HG02973 (cell line): ENCODE data around the gene COL8A1.

Source experiments
- ATAC-seq: cut with Tn5 transposase; IDR thresholded peaks from one replicate; pipeline ENCODE4 v1.9.1; 2021; ENCODE audit warnings: moderate library complexity; ENCODE audit not compliant: unreplicated experiment

The COL8A1 gene

DNA sequence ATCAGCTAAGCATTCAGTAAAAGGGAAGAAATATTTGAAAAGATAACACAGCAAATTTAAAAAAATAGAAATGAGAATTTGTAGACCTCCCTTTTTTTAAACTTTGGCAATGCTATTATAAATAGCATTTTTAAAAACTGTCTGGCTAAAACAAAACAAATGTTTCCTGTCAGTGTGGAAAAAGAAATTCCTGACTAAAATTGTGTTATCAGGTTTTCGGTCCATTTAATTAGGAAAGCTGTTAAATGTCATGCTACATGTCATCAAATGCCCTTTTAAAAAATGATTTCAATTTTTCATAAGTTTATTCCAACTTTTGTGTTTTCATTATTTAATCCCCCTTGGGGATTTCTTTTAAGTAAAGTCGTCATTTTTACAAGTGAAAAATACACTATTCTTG, 29.6 kb downstream of the COL8A1 start:
- no peak for ATAC-seq

DNA sequence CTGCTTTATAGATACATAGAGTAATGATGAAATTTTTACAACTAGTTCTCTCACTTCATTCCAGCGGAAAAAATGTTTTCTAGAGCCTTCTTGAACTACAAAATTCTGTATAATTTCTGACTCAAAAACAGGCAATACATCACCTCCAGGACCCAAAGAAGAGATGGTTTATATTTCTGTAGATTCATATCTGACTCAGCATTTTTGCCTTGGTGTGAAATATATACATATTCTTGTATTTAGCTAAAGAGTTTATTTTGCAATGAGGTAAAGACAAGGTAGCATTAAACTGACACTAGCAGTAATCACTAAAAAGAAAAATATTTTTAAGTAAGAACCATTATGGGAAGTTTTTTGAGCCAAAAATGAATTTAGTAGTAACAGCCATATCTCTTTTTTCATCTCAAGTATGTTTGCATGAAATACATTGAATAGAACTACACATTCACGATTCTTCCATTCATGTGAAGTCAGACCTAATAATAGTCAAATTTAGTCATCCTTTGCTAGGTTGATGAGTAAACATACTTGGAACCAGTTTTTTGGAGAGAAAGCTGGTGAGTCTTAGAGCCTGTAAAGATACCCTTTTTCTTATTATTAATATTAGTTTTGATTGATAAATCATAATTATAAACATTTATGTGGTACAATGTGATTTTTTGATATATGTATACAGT, 31.6 kb downstream of the COL8A1 start:
- ATAC-seq = no peak

DNA sequence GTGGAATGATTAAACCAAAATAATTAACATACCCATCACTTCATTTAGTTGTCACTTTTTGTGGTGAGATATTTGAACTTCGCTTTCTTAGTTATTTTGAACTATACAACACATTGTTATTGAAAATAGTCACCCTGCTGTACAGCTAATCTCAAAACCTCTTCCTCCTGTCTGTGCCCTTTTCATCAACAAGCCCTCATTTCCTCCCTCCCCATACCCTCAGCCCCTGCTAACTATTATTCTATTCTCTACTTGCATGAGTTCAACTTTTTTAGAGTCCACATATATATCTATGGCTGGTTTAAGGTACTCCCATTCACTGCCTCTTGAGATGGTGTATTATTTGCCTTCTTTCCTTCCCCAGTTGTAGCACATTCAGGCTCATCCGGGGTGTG, 32.2 kb downstream of the COL8A1 start:
- ATAC-seq = no peak

DNA sequence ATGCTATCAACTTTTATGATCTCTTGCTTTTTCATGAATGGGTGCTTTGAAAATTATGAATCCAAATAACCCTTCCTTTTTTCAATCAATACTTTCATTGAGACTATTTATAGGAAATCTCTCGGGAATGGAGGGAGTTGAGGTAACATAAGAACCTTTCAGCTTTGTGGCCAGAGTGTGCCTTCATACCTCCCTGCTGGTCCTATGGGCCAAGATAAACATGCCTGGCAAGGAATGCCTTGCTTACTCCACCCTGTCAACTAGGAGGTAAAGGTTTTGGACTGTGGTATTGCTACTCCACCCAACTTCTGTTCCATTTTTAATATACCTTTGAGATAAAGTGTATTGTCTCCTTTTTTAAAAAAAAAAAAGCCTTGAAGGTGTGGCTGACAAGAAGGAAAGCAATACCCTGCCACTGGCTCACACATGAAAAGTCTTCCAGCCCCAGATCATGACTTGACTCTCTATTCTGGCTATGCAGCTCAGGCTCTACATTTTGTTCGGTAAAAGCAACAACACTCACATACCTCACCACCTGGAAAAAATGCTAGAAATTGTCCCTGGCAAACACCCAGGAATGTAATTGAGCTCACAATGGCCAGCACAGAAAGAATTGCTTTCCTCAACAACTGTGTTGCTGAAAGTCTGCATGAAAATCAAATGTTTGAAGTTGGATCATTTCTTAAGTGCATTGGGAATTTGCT, 35.8 kb downstream of the COL8A1 start:
- ATAC-seq = no peak

DNA sequence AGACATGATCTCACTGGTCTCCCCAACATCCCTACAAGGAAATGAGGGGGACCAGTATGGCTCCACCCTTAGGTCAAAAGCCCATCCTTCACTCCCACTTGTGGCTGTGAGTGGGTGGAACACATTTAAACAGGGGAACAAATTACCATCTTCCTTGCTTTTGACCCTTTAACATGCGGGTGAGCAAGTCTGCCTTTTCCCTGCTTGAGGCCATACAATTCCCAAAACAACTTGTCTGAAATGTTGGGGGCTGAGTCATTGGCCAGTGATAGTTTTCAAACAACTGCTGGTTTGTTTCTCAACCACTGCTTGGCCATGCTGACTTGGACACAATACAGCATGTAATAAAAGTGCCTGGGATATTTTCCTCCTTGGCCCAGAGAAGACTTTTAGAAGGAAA, 39.6 kb downstream of the COL8A1 start:
- no peak for ATAC-seq

DNA sequence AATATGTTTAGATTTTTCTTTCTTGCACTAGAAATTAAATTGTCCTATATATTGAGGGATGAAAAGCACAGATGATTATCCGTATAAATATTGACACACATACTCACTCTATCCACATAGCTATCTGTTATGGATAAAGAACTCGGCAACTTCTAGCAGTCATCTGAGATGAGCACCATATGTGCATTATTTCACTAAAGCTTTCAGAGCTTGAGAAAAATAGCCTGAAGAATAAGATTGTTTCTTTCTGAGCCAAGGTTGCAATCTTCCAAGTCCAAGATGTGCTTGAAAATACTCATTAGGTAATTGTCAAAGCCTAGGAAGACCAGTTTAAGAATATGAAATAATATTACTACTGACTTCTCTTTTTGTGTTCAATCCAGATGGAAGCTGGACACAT, 40.5 kb downstream of the COL8A1 start:
- no peak for ATAC-seq

DNA sequence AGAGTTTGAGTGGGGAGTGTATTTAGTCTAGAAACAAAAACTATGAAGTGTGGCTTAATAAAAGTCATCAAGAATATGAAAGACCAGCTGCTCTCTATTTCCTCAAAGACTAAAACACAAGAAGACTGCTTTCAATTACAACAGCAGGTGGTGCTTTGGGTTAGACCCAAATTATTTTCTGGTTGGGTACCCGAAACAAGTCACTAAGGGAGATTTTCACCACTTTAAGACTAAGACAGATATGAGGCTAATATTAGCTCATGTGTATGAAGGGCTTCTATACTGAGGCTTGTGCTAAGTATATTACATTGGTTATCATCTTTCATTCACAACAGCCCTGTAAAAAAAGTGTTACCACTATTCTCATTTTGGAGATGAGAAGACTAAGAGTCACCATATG, 43.1 kb downstream of the COL8A1 start:
- ATAC-seq = no peak

DNA sequence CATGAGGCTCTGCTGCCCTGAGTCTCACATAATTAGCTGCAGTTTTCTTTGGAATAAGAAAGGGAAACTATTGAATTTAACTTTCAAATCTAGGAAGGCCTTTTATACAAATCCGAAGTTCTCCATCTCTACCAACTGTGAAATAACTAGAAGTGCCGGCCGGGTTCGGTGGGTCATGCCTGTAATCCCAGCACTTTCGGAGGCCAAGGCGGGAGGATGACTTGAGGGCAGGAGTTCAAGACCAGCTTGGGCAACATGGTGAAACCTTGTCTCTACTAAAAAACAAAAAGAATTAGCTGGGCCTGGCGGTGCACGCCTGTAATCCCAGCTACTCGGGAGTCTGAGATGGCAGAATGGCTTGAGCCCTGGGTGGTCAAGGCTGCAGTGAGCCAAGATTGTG, 43.6 kb downstream of the COL8A1 start:
- no peak for ATAC-seq

DNA sequence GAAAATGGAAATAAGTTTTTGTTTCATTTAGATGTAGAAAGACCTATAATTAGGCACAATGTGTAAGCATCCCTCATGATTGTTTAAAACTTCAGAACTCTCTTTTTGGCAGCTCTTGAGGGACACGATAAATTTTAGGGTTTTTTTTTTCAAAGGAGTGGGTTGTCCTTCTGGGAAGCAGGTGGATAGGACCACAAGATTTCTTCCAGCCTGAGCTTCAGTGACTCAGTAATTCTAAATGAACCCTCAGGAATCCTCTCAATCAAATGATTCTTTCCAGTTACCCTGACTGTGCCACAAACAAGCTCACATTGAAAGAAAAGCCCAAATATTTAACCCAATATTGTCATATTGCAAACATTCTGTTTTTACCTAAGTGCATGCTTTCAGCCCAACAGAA, 45.1 kb downstream of the COL8A1 start:
- ATAC-seq = no peak

DNA sequence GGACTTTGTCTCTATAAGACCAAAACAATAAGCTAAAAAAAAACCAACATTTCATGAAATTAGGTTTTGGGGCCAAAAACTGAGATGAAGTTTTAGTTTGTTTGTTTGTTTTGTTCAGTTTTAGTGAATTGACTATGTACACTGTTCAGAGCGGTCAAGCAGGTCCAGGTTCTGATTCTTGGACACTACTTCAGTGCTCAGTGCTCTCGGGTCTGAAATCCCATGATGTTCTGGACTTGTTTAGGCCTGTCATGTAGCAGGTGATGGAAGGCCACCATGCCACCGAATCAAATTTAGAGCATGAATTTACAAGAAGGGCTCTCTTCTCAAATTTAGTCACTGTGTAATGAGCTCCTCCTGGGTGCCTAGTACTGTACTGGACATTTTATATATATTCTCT, 45.5 kb downstream of the COL8A1 start:
- no peak for ATAC-seq

DNA sequence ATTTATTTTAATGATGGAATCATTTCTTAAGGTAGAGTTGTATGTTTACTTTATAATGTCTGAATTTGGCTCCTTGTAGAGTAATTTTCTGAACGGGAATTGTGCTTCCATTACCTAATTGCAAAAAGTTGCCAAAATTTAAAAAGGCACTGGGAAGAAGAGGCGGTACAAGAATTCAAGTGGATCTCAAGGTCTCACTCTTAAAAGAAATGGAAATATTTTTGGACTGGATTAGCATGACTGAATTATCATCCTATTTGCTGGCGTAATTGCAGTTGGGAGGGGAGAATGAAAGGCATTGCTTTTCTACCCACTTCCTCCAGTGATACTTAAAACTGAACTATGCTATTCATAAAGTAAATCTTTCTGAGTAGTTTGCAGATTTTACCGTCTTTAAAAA, 46.2 kb downstream of the COL8A1 start:
- no peak for ATAC-seq

DNA sequence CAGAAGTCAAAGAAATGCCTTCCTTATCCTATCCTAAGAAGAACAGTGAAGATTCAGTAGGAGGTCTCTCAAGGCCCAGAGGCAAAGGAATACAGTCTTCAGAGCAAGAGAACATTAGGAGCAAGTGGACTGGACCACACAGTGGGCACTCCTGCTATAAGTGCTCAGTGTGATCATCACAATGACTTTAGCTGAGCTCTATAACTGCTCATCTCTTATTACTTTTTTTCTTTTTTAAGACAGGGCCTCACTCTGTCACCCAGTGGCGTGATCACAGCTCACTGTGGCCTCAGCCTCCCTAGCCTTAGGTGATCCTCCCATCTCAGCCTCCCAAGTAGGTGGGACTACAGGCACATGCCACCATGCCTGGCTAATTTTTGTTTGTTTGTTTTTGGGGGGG, 48.1 kb downstream of the COL8A1 start:
- ATAC-seq = no peak

DNA sequence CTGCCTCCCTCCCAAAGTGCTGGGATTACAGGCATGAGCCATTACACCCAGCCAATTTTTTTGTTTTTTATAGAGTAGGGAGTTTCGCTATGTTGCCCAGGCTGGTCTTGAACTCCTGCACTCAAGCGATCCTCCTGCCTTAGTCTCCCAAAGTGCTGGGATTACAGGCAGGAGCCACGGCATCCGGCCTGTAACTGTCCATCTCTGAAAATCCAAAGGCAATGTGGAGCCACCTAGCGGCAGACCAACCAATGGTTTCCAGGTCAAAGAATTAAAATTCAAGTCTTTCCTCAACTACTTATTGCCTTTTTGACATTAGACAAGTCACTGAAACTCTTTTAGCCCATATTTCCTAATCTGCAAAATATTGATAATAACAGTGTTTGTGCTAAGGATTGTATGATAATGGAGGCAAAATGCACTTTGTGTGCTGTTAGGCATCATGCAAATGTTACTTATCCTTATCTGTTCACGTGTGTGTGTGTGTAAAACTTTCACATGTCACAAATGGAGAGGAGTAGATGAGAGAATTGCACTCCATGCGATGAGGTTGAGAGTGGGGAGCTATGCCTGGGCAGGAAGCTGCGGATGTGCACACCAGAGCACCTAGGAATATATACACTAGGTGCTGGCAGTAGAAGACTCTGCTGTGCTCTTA, 48.7 kb downstream of the COL8A1 start:
- ATAC-seq = no peak

DNA sequence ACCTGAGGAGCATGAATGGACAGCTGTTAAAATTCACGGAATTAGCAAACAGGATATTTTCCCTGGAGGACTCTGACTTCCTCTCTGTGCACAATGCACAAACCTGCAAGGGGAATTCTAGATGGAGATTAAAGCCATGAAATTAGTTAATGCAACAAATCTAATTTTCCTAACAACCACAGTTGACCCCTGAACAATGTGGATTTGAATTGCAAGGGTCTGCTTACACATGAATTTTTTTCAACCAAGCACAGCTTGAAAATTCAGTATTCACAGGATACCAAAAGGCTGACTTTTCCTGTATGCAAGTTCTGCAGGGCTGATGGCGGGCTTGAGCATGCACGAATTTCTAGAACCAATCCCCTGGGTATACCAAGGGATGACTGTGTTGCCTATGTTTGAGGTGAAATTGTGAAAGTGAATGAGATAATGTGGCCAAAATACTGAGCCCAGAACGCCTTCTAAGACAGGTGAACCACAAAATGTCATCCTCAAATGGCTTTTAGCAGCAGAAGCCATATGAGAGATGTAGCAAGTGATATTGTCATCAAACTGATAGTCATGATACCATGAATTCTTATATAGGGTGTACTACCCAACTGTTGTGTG, 52.5 kb downstream of the COL8A1 start:
- ATAC-seq = no peak

DNA sequence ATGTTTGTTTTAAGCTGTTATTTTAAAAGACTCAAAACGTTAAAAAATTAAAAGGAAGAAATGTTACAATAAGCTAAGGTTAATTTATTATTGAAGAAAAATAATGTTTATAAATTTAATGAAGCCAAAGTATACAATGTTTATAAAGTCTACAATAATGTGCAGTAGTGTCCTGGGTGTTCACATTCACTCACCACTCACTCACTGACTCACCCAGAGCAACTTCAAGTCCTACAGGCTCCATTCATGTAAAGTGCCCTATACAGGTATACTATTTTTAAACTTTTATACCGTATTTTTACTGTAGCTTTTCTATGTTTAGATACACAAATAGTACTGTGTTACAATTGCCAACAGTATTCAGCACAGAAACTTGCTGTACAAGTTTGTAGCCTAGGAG, 55.2 kb downstream of the COL8A1 start:
- no peak for ATAC-seq

DNA sequence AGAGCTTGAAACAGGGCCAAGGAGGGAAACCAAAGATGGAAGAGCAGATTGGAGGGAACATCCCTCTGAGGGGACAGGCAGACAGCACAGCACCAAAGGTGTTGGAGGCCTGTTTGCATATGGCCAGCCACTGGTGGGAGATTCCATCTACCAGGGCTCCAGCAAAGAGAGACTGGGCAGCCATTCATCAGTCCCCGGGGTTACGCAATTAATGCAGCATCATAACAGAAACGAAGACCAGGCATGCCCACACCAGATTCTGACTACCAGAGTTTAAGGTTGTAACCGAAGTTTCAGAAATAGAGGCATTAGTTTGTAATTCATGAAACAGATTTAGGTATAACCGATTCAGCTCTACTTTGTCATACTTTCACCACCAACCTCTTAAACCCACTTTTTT, 58.1 kb downstream of the COL8A1 start:
- no peak for ATAC-seq

DNA sequence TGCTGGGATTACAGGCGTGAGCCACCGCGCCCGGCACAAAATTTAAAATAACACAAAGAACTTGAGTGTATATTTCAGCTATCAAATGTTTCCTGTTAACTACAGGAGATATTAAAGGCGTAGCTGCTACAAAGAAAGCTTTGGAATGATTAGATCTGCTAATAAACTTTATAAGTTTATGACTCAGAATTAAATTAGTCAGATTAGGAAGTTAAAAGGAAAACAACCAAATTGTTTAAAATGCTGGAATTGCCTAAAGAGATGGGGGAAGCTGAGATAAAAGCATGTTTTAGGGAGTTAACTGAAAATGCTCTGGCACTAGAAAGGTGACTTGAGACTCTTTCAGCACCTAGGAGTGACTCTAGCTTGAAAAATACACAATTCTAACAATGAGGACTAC, 58.9 kb downstream of the COL8A1 start:
- ATAC-seq = no peak

DNA sequence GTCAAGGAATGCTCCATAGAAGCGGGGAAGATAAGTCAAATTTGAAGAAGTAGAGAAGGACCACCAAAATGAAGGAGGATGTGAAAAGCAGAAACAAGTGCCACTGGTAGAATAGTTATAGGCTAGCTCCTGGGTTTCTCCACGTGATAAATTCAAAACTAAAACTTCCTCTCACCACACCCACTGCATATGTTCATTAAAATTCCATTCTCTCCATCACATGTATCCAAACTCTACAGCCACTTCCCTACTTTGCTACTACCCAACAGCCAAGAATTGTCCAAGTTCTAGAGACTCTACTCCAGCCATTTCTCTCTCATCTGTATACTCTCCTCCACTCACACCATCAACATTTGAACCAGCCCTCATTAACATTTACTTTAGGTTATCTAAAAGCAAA, 60.5 kb downstream of the COL8A1 start:
- ATAC-seq = no peak

DNA sequence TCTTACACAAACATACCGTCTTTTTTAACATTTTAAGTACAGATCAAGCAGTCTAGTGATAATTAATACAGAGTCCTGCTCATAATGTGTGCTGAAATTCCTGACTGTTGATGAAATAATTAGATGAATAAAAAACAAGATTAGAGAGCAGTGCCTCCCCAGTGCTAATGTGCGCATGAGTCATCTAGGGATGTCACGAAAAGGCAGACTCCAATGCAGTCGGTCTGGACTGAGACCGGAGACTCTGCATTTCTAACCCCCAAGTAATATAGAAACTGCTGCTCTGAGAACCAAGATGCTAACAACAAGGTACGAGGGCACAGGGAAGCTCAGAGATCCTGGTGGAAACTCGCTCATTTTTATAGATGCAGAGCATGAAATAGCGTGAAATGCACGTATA, 61.4 kb downstream of the COL8A1 start:
- ATAC-seq = no peak

DNA sequence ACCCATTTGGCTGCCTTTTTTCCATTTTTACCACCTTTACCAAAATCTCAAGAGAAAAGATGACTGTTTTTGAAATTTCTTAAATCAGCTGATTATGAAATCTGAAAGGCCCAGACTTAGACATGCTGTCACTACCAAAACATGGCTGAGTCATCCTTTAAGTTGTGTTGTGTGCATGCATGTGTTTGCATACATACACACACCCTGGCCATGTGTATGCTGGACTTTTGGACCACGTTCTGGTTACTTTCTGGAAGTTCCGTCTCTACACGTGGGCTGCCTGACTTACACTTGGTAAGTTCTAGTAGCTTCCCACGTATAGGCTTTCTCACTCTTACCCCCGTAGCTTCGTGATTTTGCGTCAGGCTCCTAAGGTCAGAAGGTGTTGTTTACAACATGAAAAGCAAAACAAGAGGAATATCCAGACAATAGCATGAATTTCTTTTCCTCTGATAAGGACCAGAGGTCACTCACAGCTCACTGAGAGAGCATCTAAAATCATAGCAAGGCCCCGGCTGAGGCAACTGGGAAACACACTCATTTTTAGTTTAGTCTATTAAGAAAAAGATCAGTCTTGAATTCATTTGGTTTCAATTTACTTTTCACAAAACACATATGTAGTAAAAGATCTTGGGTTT, 62.4 kb downstream of the COL8A1 start:
- ATAC-seq = no peak
